Thoracic aorta (tissue), 2 donors: Measurements from ENCODE around the gene MZB1. TPM values are rescaled to one million over a fixed set of nuclear protein-coding genes. Genes with fewer than 3 reads are reported as not detected.
"Not testable (repeated sequence)": the region's sequence is repeated elsewhere in the genome, so short reads cannot be mapped to it uniquely, and the experiment has no call there.

Experiments
- ATAC-seq: fragments of 150-250 bp; one replicate; pipeline ENCODE4 v1.8.0; 2017; ENCODE audit warnings: low read depth; ENCODE audit not compliant: insufficient number of reproducible peaks, low FRiP score
- DNase-seq: peaks from one replicate; pipeline ENCODE4 v3.0.0-alpha.2; 2020; ENCODE audit warnings: low spot score
- H3K27ac ChIP-seq, 2 donors: fragments of 200-600 bp; sonication (generic); 1 replicate in 1 of 2; 2 replicates in 1 of 2; pipeline ENCODE4 v1.5.1; 2016; ENCODE audit warnings: mild to moderate bottlenecking in 2 of 2, moderate library complexity in 2 of 2
- H3K27me3 ChIP-seq: fragments of 200-600 bp; sonication (generic); replicated peaks from 2 replicates; pipeline ENCODE4 v1.6.0; 2016; ENCODE audit warnings: mild to moderate bottlenecking; ENCODE audit not compliant: insufficient read depth
- H3K36me3 ChIP-seq: fragments of 200-600 bp; sonication (generic); one replicate; pipeline ENCODE4 v1.5.1; 2016
- H3K4me1 ChIP-seq, 2 donors: fragments of 200-600 bp; sonication (generic); 1 replicate in 1 of 2; 2 replicates in 1 of 2; pipeline versions ENCODE4 v1.5.1 to v1.6.0; 2016; ENCODE audit warnings: low read depth in 2 of 2, mild to moderate bottlenecking in 1 of 2; ENCODE audit not compliant: control insufficient read depth in 1 of 2
- H3K4me3 ChIP-seq: fragments of 200-600 bp; sonication (generic); 2 replicates; pipeline ENCODE4 v1.5.1; 2016; ENCODE audit warnings: mild to moderate bottlenecking
- H3K9me3 ChIP-seq: fragments of 200-600 bp; sonication (generic); 2 replicates; pipeline ENCODE4 v1.5.1; 2016
- total RNA-seq, 2 donors: library from RNA; depleted of rRNA; stranded (reverse); fragments of >200 nt; gene quantifications; one replicate each; pipeline versions ENCODE4 v1.1.0 to v1.2.3, GENCODE V29; 2016
- TF ChIP-seq, protein P1 (sequence below): fragments of 200-600 bp; sonication (generic); IDR thresholded peaks from one replicate; pipeline ENCODE4 v1.5.1; 2019; ENCODE audit warnings: antibody characterized with exemption

The MZB1 gene
- total RNA-seq, 2 donors from 2014 or later = not detected

DNA sequence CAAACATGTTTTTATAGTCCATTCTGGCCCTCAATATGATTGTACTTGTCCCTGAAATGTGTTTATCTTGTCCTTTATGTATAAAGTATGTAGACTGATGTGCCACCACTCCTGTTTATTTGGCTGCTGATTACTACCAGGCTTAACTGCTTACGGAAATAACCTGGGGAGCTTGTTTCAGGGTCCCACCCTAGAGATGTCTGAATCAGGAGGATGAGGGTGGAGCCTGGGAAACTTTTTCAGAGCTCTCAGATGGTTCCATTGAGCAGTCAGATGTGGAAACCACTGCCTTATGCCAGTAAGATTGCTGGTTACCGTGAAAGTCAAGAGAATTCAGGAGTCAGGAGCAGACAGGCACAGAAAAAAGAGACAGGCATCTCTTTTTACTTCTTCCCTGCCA, 25.8 kb downstream of the MZB1 start:
- Histone ChIP-seq H3K27ac (no peak overlapping the region), H3K36me3 (peaks cover 41% of the 10 kb centered on the region)
- TF ChIP-seq, protein P1, sequence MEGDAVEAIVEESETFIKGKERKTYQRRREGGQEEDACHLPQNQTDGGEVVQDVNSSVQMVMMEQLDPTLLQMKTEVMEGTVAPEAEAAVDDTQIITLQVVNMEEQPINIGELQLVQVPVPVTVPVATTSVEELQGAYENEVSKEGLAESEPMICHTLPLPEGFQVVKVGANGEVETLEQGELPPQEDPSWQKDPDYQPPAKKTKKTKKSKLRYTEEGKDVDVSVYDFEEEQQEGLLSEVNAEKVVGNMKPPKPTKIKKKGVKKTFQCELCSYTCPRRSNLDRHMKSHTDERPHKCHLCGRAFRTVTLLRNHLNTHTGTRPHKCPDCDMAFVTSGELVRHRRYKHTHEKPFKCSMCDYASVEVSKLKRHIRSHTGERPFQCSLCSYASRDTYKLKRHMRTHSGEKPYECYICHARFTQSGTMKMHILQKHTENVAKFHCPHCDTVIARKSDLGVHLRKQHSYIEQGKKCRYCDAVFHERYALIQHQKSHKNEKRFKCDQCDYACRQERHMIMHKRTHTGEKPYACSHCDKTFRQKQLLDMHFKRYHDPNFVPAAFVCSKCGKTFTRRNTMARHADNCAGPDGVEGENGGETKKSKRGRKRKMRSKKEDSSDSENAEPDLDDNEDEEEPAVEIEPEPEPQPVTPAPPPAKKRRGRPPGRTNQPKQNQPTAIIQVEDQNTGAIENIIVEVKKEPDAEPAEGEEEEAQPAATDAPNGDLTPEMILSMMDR = no peak

DNA sequence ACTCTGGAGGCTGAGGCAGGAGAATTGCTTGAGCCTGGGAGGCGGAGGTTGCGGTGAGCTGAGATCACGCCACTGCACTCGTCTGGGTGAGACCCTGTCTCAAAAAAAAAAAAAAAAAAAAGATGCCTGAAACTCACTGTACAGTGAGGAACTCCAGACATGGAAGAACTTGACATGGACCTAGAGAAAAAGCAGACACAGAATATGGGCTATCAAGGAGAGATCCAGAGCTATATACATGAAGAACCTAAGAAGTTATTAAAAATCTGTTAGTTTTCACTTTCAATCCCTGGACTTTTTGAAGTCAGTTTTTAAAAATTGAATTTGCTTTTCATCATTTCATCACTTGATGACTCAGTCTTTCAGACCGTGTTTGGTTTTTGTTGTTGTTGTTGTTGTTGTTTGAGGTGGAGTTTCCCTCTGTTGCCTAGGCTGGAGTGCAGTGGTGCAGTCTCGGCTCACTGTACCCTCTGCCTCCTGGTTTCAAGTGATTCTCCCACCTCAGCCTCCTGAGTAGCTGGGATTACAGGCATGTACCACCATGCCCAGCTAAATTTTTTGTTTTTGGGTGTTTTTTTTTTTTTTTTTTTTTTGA, 27.8 kb downstream of the MZB1 start:
- Histone ChIP-seq H3K9me3 (no peaks in the 10 kb centered on the region), H3K4me3 (no peak overlapping the region), H3K4me1 (peaks cover 0 to 5% of the 10 kb centered on the region in 2 donors), H3K36me3 (peaks cover 26% of the 10 kb centered on the region), H3K27ac (no peak overlapping the region), H3K27me3 (no peaks in the 10 kb centered on the region)
- ATAC-seq = no peak
- TF ChIP-seq, protein P1 = no peak
- no peak for DNase-seq

More for the DNA sequence above, 25.8 kb downstream of the MZB1 start:
- ATAC-seq (no peak), DNase-seq (no peak)
- peaks cover 0 to 5% of the 10 kb centered on the region in 2 donors for H3K4me1 ChIP-seq
- H3K27me3 ChIP-seq = no peaks in the 10 kb centered on the region
- H3K9me3 ChIP-seq = no peaks in the 10 kb centered on the region
- no peak overlapping the region for H3K4me3 ChIP-seq

DNA sequence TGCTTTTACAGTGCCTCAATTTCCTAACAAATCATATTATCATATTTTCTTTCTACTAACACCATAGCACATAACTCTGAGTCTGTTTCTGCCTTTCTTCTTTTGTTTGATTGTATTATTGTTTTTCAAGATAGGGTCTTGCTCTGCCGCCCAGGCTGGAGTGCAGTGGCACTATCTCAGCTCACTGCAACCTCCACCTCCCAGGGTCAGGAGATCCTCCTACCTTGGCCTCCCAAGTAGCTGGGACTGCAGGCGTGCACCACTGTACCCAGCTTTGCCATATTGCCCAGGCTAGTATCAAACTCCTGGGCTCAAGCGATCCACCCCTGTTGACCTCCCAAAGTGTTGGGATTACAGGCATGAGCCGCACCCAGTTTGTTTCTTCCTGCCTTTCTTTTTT, 29.3 kb downstream of the MZB1 start:
- peaks cover 0 to 5% of the 10 kb centered on the region in 2 donors for H3K4me1 ChIP-seq

DNA sequence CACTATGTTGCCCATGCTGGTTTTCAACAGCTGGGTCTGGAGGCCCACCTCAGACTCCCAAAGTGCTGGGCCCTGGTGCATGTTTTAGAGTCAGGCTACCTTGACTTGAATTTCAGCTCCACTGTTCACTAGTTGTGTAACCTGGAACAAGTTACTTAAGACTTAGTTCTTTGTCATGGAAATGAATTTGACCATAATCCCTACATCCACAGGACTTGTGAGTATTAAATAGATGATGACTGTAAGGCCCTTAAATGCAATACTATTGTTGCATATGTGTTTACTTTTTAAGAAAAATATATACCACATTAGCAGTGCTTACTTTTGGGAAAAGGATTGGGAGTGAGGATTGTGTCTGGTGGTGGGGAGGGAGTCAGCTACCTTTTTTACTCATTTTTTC, 31.6 kb downstream of the MZB1 start:
- TF ChIP-seq, protein P1 = no peak
- Histone ChIP-seq H3K27ac (no peak overlapping the region), H3K4me3 (no peak overlapping the region), H3K27me3 (no peaks in the 10 kb centered on the region), H3K9me3 (no peaks in the 10 kb centered on the region), H3K4me1 (peaks cover 0 to 9% of the 10 kb centered on the region in 2 donors), H3K36me3 (no peaks in the 10 kb centered on the region)
- DNase-seq (no peak), ATAC-seq (no peak)

More for the DNA sequence above, 29.3 kb downstream of the MZB1 start:
- no peak for ATAC-seq
- Histone ChIP-seq H3K4me3 (no peak overlapping the region), H3K27me3 (no peaks in the 10 kb centered on the region), H3K27ac (no peak overlapping the region), H3K9me3 (no peaks in the 10 kb centered on the region), H3K36me3 (peaks cover 12% of the 10 kb centered on the region)
- TF ChIP-seq, protein P1 = no peak
- DNase-seq = no peak

DNA sequence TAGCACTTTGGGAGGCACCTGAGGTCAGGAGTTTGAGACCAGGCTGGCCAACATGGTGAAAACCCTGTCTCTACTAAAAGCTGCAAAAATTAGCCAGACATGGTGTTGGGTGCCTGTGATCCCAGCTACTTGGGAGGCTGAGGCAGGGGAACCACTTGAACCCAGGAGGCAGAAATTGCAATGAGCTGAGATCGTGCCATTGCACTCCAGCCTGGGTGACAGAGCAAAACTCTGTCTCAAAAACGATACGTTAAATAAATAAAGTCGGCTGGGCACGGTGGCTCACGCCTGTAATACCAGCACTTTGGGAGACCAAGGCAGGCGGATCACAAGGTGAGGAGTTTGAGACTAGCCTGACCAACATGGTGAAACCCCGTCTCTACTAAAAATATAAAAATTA, 33.8 kb downstream of the MZB1 start:
- not testable (repeated sequence) for H3K27me3 ChIP-seq, ATAC-seq, H3K4me3 ChIP-seq, DNase-seq, H3K36me3 ChIP-seq, H3K27ac ChIP-seq, H3K9me3 ChIP-seq, H3K4me1 ChIP-seq

DNA sequence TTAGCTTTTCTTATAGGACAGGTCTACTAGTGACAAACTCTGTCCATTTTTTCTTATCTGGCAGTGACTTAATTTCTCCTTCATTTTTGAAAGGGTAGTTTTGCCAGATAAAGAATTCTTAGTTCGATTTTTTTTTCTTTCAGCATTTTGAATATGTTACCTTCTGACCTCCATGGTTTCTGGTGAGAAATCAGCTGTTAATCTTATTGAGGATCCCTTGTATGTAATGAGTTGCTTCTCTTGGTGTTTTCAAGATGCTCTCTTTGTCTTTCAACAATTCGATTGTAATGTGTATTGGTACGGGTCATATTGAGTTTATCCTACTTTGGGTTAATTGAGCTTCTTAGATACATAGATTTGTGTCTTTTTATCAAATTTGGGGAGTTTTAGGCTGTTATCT, 35.5 kb downstream of the MZB1 start:
- Histone ChIP-seq H3K27ac (no peak overlapping the region), H3K4me3 (no peak overlapping the region), H3K4me1 (peaks cover 4 to 10% of the 10 kb centered on the region in 2 donors), H3K9me3 (no peaks in the 10 kb centered on the region), H3K36me3 (no peaks in the 10 kb centered on the region), H3K27me3 (no peaks in the 10 kb centered on the region)
- no peak for ATAC-seq
- TF ChIP-seq, protein P1 = no peak
- DNase-seq = no peak

DNA sequence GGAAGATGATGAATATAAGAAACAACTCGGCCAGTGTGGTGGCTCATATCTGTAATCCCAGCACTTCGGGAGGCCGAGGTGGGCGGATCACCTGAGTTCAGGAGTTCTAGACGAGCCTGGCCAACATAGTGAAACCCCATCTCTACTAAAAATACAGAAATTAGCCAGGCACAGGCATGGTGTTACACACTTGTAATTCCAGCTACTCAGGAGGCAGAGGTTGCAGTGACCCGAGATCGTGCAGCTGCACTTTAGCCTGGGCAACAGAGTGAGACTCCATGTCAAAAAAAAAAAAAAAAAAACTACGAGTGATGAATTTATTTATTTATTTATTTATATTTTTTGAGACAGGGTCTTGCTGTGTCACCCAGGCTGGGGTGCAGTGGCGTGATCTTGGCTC, 41.9 kb downstream of the MZB1 start:
- DNase-seq, H3K9me3 ChIP-seq, ATAC-seq, H3K4me3 ChIP-seq, H3K27me3 ChIP-seq, H3K27ac ChIP-seq, H3K36me3 ChIP-seq: not testable (repeated sequence)
- H3K4me1 ChIP-seq = peaks cover 25 to 28% of the 10 kb centered on the region in 2 donors

DNA sequence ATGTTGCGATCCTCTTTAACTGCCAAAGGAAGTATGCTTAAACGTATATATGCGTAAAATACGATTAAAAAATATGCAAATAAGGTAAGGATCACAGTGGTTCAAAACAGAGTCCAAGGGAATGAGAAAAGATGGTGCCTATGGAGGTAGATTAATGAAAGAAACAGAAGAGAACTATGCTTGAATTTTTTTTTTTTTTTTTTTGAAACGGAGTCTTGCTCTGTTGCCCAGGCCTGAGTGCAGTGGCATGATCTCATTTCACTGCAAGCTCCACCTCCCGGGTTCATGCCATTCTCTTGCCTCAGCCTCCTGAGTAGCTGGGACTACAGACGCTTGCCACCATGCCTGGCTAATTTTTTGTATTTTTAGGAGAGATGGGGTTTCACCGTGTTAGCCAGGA, 44.3 kb downstream of the MZB1 start:
- peaks cover 27 to 39% of the 10 kb centered on the region in 2 donors for H3K4me1 ChIP-seq
- H3K9me3 ChIP-seq, H3K36me3 ChIP-seq, H3K4me3 ChIP-seq, DNase-seq, H3K27me3 ChIP-seq, ATAC-seq, H3K27ac ChIP-seq: not testable (repeated sequence)
